Mesendoderm (in vitro differentiated cells): ENCODE data around the gene LAD1.

Experiments used
- DNase-seq: peaks from one replicate; pipeline ENCODE4 v3.0.0; 2013
- H2AK5ac ChIP-seq: 2 replicates; pipeline ENCODE4 v1.6.1; 2013; ENCODE audit warnings: low read length, inconsistent platforms
- H2BK120ac ChIP-seq: 2 replicates; pipeline ENCODE4 v1.6.1; 2013; ENCODE audit warnings: low read depth, mild to moderate bottlenecking, low read length, moderate library complexity, mixed read lengths
- H2BK15ac ChIP-seq: replicated peaks from 2 replicates; pipeline ENCODE4 v1.6.1; 2013; ENCODE audit warnings: low read depth, mild to moderate bottlenecking, moderate library complexity
- H2BK5ac ChIP-seq: 2 replicates; pipeline ENCODE4 v1.6.1; 2013; ENCODE audit warnings: low read length, inconsistent platforms
- H3K18ac ChIP-seq: 2 replicates; pipeline ENCODE4 v1.6.1; 2013; ENCODE audit warnings: mild to moderate bottlenecking, low read length, mixed read lengths
- H3K23ac ChIP-seq: one replicate; pipeline ENCODE4 v1.6.1; 2013; ENCODE audit warnings: low read length
- H3K27ac ChIP-seq: 2 replicates; pipeline ENCODE4 v1.5.1; 2013; ENCODE audit warnings: low read depth, mild to moderate bottlenecking, inconsistent platforms, low read length, moderate library complexity
- H3K27me3 ChIP-seq: 2 replicates; pipeline ENCODE4 v1.6.1; 2013; ENCODE audit warnings: low read length, control low read depth, mild to moderate bottlenecking, inconsistent platforms; ENCODE audit not compliant: insufficient read depth, poor library complexity
- H3K36me3 ChIP-seq: 2 replicates; pipeline ENCODE4 v1.6.1; 2013; ENCODE audit warnings: low read length, inconsistent platforms; ENCODE audit not compliant: control insufficient read depth, insufficient read depth
- H3K4ac ChIP-seq: one replicate; pipeline ENCODE4 v1.6.1; 2013; ENCODE audit warnings: low read depth, mild to moderate bottlenecking, low read length, moderate library complexity
- H3K4me1 ChIP-seq: 2 replicates; pipeline ENCODE4 v1.6.1; 2013; ENCODE audit warnings: low read depth, low read length, inconsistent platforms; ENCODE audit not compliant: control insufficient read depth
- H3K4me2 ChIP-seq: 2 replicates; pipeline ENCODE4 v1.6.1; 2013; ENCODE audit warnings: low read length
- H3K4me3 ChIP-seq: 2 replicates; pipeline ENCODE4 v1.5.1; 2013; ENCODE audit warnings: mild to moderate bottlenecking, low read length
- H3K56ac ChIP-seq: one replicate; pipeline ENCODE4 v1.6.1; 2013; ENCODE audit warnings: low read length
- H3K79me1 ChIP-seq: 2 replicates; pipeline ENCODE4 v1.6.1; 2013; ENCODE audit warnings: low read length, inconsistent platforms
- H3K79me2 ChIP-seq: 2 replicates; pipeline ENCODE4 v1.6.1; 2013; ENCODE audit warnings: mild to moderate bottlenecking, low read length; ENCODE audit not compliant: control insufficient read depth, insufficient read depth
- H3K9ac ChIP-seq: 2 replicates; pipeline ENCODE4 v1.6.1; 2013; ENCODE audit warnings: low read length, inconsistent platforms
- H4K5ac ChIP-seq: one replicate; pipeline ENCODE4 v1.6.1; 2013; ENCODE audit warnings: low read length
- H4K8ac ChIP-seq: one replicate; pipeline ENCODE4 v1.6.1; 2013; ENCODE audit warnings: low read depth, mild to moderate bottlenecking, control low read depth, low read length, moderate library complexity
- WGBS: extraction: QIAGEN DNeasy Blood & Tissue Kit; methylation state at CpG from one replicate; pipeline ENCODE4 v1.1.7; 2013; ENCODE audit warnings: low lambda C conversion rate, missing lambda C conversion rate; ENCODE audit not compliant: insufficient coverage; ENCODE audit errors: extremely low coverage; 5-methylcytosine and 5-hydroxymethylcytosine counted together

The LAD1 gene

DNA sequence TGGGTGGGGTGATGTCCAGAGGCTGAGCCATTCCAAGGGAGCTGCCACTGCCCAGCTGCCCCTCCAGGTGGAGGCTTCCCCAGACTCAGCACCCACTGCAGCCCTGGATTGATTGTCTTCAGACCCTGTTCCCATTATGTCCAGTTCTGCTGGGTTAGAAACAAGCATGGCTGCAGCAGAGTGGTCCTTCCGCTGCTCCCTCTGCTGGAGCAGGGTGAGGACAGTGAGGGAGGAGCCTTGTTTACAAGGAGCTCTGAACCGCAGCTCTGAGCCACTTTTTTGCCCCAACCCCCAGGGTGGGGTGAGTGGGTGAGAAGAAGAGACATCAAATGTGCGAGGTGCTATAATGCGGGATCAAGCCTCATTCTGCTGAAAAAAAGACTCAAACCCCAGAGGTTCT, 24.0 kb downstream of the LAD1 start:
- Histone ChIP-seq H3K27ac (no peak overlapping the region), H4K5ac (no peak overlapping the region), H3K9ac (no peak overlapping the region), H3K79me1 (no peaks in the 10 kb centered on the region), H3K4me2 (no peak overlapping the region), H3K18ac (no peak overlapping the region), H3K36me3 (no peaks in the 10 kb centered on the region), H2AK5ac (no peak overlapping the region), H3K56ac (no peak overlapping the region), H3K4ac (no peak overlapping the region), H3K23ac (no peak overlapping the region), H3K27me3 (no peaks in the 10 kb centered on the region), H3K4me1 (peaks cover 19% of the 10 kb centered on the region), H2BK120ac (no peak overlapping the region), H4K8ac (no peak overlapping the region), H2BK15ac (no peak overlapping the region), H3K4me3 (no peak overlapping the region), H3K79me2 (no peaks in the 10 kb centered on the region), H2BK5ac (no peak overlapping the region)
- peak; percentile 54 for DNase-seq
- WGBS, result no CpG with 5 or more reads among the region's 4 CpGs

DNA sequence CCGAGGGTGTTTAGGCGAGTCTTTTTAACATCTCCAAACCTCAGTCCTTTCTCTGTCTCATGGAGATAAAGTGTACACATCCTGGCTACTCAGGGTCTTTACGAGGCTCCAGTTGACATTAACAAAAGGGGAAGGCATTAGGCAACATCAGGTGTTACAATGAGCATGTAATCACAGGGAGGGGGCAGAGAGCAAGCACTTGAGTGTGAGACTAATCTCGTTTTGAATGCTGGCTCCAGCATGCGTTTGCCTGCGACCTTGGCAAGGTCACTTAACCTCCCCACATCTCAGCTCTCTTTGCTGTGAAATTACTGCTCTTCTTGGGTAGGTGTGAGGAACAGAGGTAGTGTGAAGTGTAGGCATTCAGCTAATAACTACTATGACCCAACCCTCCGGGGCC, 24.8 kb downstream of the LAD1 start:
- H2BK120ac ChIP-seq, result no peak overlapping the region
- H3K79me1 ChIP-seq, result no peaks in the 10 kb centered on the region
- no peak overlapping the region for H3K23ac ChIP-seq
- no peak overlapping the region for H3K27ac ChIP-seq
- H4K8ac ChIP-seq, result no peak overlapping the region
- no peak overlapping the region for H3K9ac ChIP-seq
- H2BK5ac ChIP-seq, result no peak overlapping the region
- no peaks in the 10 kb centered on the region for H3K79me2 ChIP-seq
- no CpG with 5 or more reads among the region's 7 CpGs for WGBS
- H3K4me2 ChIP-seq, result no peak overlapping the region
- H3K18ac ChIP-seq, result no peak overlapping the region
- H2BK15ac ChIP-seq, result no peak overlapping the region
- no peaks in the 10 kb centered on the region for H3K36me3 ChIP-seq
- H4K5ac ChIP-seq, result no peak overlapping the region
- no peak overlapping the region for H3K4me3 ChIP-seq
- no peak overlapping the region for H3K56ac ChIP-seq
- peaks cover 19% of the 10 kb centered on the region for H3K4me1 ChIP-seq
- H3K4ac ChIP-seq, result no peak overlapping the region
- H2AK5ac ChIP-seq, result no peak overlapping the region
- H3K27me3 ChIP-seq, result no peaks in the 10 kb centered on the region
- DNase-seq, result peak; percentile 61

DNA sequence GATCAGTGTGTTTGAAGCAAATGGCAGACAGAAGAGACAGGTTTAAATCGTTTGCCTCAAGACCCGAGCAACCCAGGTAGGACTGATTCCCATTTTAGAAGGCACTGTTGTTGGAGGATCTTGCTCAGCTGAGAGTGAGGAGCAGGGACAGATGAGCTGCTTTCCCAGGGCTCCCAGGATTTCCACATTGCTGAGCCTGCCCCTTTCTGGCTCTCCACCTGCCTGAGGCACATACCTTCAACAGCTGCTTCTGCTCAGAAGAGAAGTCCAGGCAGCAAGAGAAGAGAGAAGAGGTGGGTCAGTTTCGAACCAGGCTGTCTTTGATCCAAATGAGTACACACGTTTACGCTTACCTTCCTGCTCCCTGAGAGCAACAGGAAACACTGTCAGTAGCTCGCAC, 27.3 kb downstream of the LAD1 start:
- no peaks in the 10 kb centered on the region for H3K79me2 ChIP-seq
- H3K4me1 ChIP-seq, result peaks cover 15% of the 10 kb centered on the region
- H3K27ac ChIP-seq, result no peak overlapping the region
- H3K18ac ChIP-seq, result no peak overlapping the region
- H3K4me3 ChIP-seq, result no peak overlapping the region
- no peak overlapping the region for H4K8ac ChIP-seq
- H3K4ac ChIP-seq, result no peak overlapping the region
- H2BK120ac ChIP-seq, result no peak overlapping the region
- no peak overlapping the region for H2AK5ac ChIP-seq
- no peak overlapping the region for H2BK15ac ChIP-seq
- no CpG with 5 or more reads among the region's 6 CpGs for WGBS
- H3K4me2 ChIP-seq, result no peak overlapping the region
- H3K56ac ChIP-seq, result no peak overlapping the region
- no peak overlapping the region for H2BK5ac ChIP-seq
- H3K79me1 ChIP-seq, result no peaks in the 10 kb centered on the region
- no peaks in the 10 kb centered on the region for H3K36me3 ChIP-seq
- DNase-seq, result no peak
- no peak overlapping the region for H3K23ac ChIP-seq
- H4K5ac ChIP-seq, result no peak overlapping the region
- H3K9ac ChIP-seq, result no peak overlapping the region
- H3K27me3 ChIP-seq, result no peaks in the 10 kb centered on the region

DNA sequence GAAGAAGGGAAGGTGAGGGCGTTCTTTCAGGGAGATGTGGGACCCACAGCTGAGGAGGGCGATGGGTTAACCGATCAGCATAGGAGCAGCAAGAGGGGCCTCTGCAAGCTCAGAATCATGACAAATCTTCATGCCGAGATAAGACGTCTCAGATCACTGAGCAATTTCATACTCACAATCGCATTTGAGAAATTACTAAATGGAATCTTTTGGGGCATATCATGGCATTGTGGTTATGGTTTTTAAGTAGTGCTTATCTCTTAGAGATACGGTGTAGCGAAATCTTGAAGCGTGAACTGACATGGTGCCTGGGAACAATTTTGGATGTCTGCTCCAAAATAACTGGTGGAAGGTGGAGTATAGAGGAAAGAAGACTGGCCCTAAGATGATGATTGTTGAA, 27.8 kb downstream of the LAD1 start:
- peaks cover 15% of the 10 kb centered on the region for H3K4me1 ChIP-seq
- no CpG with 5 or more reads among the region's 9 CpGs for WGBS
- H3K18ac ChIP-seq, result no peak overlapping the region
- H2BK5ac ChIP-seq, result no peak overlapping the region
- H4K5ac ChIP-seq, result no peak overlapping the region
- H3K79me2 ChIP-seq, result no peaks in the 10 kb centered on the region
- H3K79me1 ChIP-seq, result no peaks in the 10 kb centered on the region
- no peak overlapping the region for H4K8ac ChIP-seq
- H2BK120ac ChIP-seq, result no peak overlapping the region
- H3K4me2 ChIP-seq, result no peak overlapping the region
- H2BK15ac ChIP-seq, result no peak overlapping the region
- H3K4ac ChIP-seq, result no peak overlapping the region
- H3K36me3 ChIP-seq, result no peaks in the 10 kb centered on the region
- no peak overlapping the region for H3K27ac ChIP-seq
- H2AK5ac ChIP-seq, result no peak overlapping the region
- no peak overlapping the region for H3K9ac ChIP-seq
- no peak overlapping the region for H3K4me3 ChIP-seq
- no peak for DNase-seq
- H3K27me3 ChIP-seq, result no peaks in the 10 kb centered on the region
- H3K56ac ChIP-seq, result no peak overlapping the region
- H3K23ac ChIP-seq, result no peak overlapping the region

DNA sequence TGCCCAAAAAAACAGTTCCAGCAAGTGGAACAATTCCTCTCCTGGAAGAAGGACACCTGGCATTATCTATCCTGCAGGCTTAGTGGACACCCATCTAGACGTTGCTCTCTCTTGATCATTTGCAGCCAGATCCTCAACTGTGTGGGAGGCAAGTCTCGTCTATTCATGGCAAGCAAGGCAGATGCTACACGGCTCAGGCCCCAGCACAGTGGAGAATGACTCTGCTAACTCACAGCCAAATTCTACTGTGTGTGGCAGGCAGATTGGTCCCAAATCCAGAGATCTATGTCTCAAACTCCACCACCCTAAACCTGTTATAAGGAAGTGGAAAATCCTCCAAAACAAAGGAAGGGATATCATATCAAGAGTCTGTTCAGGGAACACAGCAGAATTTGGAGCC, 28.6 kb downstream of the LAD1 start:
- Histone ChIP-seq H3K4me2 (no peak overlapping the region), H4K5ac (no peak overlapping the region), H3K27me3 (no peaks in the 10 kb centered on the region), H3K36me3 (no peaks in the 10 kb centered on the region), H3K4me3 (no peak overlapping the region), H2AK5ac (no peak overlapping the region), H4K8ac (no peak overlapping the region), H3K9ac (no peak overlapping the region), H2BK120ac (no peak overlapping the region), H3K56ac (no peak overlapping the region), H3K79me2 (no peaks in the 10 kb centered on the region), H2BK5ac (no peak overlapping the region), H3K23ac (no peak overlapping the region), H2BK15ac (no peak overlapping the region), H3K4ac (no peak overlapping the region), H3K79me1 (no peaks in the 10 kb centered on the region), H3K18ac (no peak overlapping the region), H3K4me1 (peaks cover 8% of the 10 kb centered on the region), H3K27ac (no peak overlapping the region)
- WGBS, result no CpG with 5 or more reads among the region's 3 CpGs
- DNase-seq, result no peak

DNA sequence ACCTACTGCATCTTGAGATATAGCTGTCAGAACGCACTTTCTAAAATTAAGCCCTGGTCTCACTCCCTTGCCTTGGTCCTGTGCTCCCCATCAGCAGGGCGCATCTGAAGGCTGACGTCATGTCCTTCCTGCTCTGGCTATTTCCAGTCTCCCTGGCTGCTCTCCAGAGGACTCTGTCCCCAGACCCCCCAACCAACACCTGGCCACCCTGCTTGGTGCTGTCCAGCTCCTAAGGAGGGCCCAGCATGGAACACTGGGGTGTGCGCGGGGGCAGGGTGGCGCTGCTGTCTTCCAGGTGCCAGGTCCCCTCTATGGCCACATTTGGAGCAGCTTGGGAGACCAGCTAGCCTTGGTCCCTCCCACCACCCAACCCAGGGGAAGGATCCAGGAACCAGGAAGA, 29.9 kb downstream of the LAD1 start:
- Histone ChIP-seq H3K79me2 (no peaks in the 10 kb centered on the region), H3K23ac (no peak overlapping the region), H3K27me3 (no peaks in the 10 kb centered on the region), H3K56ac (no peak overlapping the region), H3K4ac (no peak overlapping the region), H3K27ac (no peak overlapping the region), H3K18ac (no peak overlapping the region), H2AK5ac (no peak overlapping the region), H3K9ac (no peak overlapping the region), H3K4me3 (no peak overlapping the region), H3K36me3 (no peaks in the 10 kb centered on the region), H2BK15ac (no peak overlapping the region), H4K5ac (no peak overlapping the region), H4K8ac (no peak overlapping the region), H3K4me1 (peaks cover under 1% of the 10 kb centered on the region), H3K79me1 (no peaks in the 10 kb centered on the region), H2BK120ac (no peak overlapping the region), H2BK5ac (no peak overlapping the region), H3K4me2 (no peak overlapping the region)
- no peak for DNase-seq
- WGBS, result no CpG with 5 or more reads among the region's 6 CpGs
